IPS-NIHi7 (cell line): ENCODE data around the gene TEPSIN.

Experiments used
- DNase-seq: peaks from one replicate; pipeline ENCODE4 v3.0.0; 2012; ENCODE audit warnings: mixed read lengths; ENCODE audit errors: extremely low spot score

The TEPSIN gene

GRCh38 chr17:81270279-81270678 lies 31.4 kb upstream of the TEPSIN start:
- DNase-seq, result no peak

GRCh38 chr17:81267390-81268067 lies 28.7 kb upstream of the TEPSIN start:
- DNase-seq, result no peak

- no peak for DNase-seq
Observed at GRCh38 chr17:81265576-81265975, 26.7 kb upstream of the TEPSIN start.

- no peak for DNase-seq
Observed at GRCh38 chr17:81264640-81265039, 25.8 kb upstream of the TEPSIN start.

GRCh38 chr17:81263371-81264181 lies 24.7 kb upstream of the TEPSIN start:
- no peak for DNase-seq

GRCh38 chr17:81261582-81262336 lies 22.9 kb upstream of the TEPSIN start:
- DNase-seq, result no peak

GRCh38 chr17:81261096-81261495 lies 22.2 kb upstream of the TEPSIN start:
- DNase-seq, result no peak

GRCh38 chr17:81260641-81261040 lies 21.8 kb upstream of the TEPSIN start:
- DNase-seq, result no peak

GRCh38 chr17:81260171-81260570 lies 21.3 kb upstream of the TEPSIN start:
- DNase-seq, result no peak

- no peak for DNase-seq
Observed at GRCh38 chr17:81259058-81259605, 20.3 kb upstream of the TEPSIN start.

- peak; percentile 50 for DNase-seq
Observed at GRCh38 chr17:81258292-81258691, 19.4 kb upstream of the TEPSIN start.

GRCh38 chr17:81257533-81257932 lies 18.7 kb upstream of the TEPSIN start:
- DNase-seq, result no peak

- DNase-seq, result no peak
Observed at GRCh38 chr17:81256616-81257015, 17.8 kb upstream of the TEPSIN start.

- DNase-seq, result peak; percentile 81
Observed at GRCh38 chr17:81254955-81255717, 16.3 kb upstream of the TEPSIN start.

- DNase-seq, result peak; percentile 73
Observed at GRCh38 chr17:81253358-81254131, 14.7 kb upstream of the TEPSIN start.

- DNase-seq, result no peak
Observed at GRCh38 chr17:81252987-81253329, 14.1 kb upstream of the TEPSIN start.

- no peak for DNase-seq
Observed at GRCh38 chr17:81252326-81252986, 13.6 kb upstream of the TEPSIN start.

GRCh38 chr17:81251709-81252301 lies 12.9 kb upstream of the TEPSIN start:
- no peak for DNase-seq

GRCh38 chr17:81251094-81251708 lies 12.3 kb upstream of the TEPSIN start:
- no peak for DNase-seq
